Nephron progenitor cell (in vitro differentiated cells): ENCODE data around the gene EDEM3.

ENCODE experiments used
- DNase-seq: peaks from one replicate; pipeline ENCODE4 v3.0.0; 2021
- H3K27ac Mint-ChIP-seq: 2 replicates; pipeline ENCODE4 v1.8.0; 2021; ENCODE audit warnings: mild to moderate bottlenecking, moderate library complexity, mixed read lengths
- H3K27me3 Mint-ChIP-seq: 2 replicates; pipeline ENCODE4 v1.8.0; 2021; ENCODE audit warnings: mild to moderate bottlenecking, low read depth, mixed read lengths; ENCODE audit not compliant: poor library complexity
- H3K36me3 Mint-ChIP-seq: 2 replicates; pipeline ENCODE4 v1.8.0; 2021; ENCODE audit warnings: low read depth, mixed read lengths
- H3K4me1 Mint-ChIP-seq: 2 replicates; pipeline ENCODE4 v1.8.0; 2021; ENCODE audit warnings: mixed read lengths
- H3K4me3 Mint-ChIP-seq: 2 replicates; pipeline ENCODE4 v1.8.0; 2021; ENCODE audit warnings: mild to moderate bottlenecking, moderate library complexity, mixed read lengths
- H3K9me3 Mint-ChIP-seq: 2 replicates; pipeline ENCODE4 v1.8.0; 2021; ENCODE audit warnings: mild to moderate bottlenecking, moderate library complexity, mixed read lengths
- CTCF ChIP-seq: fragments of 200-600 bp; sonication (generic); IDR thresholded peaks from 2 replicates; pipeline ENCODE4 v1.5.0; 2021; ENCODE audit warnings: antibody characterized with exemption

Gene EDEM3

DNA sequence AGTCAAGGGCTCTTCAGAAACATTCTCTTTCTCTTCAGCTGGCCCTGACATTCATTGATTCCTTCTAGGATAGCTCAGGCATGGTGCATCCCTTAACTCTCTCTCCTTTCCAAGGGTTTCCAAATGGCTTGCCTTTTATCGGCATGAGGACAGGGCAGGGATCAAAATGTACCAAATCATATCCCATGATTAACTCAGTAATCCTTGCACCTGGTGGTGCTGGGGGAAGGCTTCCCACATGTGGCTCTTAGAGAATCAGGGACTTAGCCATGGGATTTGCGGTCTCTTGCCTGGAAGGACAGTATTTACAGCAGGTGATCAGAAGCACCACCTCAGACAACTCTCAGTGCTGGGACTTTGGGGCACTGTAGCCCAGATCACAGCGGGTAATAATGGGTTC lies 46.2 kb upstream of the EDEM3 start:
- H3K4me1 Mint-ChIP-seq = peaks cover 5% of the 10 kb centered on the region
- H3K9me3 Mint-ChIP-seq = no peaks in the 10 kb centered on the region

GRCh38 chr1:184793967-184794366 lies 39.3 kb upstream of the EDEM3 start:
- Mint-ChIP-seq H3K4me1 (no peaks in the 10 kb centered on the region), H3K4me3 (no peak overlapping the region), H3K36me3 (no peaks in the 10 kb centered on the region), H3K9me3 (no peaks in the 10 kb centered on the region), H3K27me3 (peaks cover 3% of the 10 kb centered on the region), H3K27ac (no peak overlapping the region)
- TF ChIP-seq CTCF = no peak
- no peak for DNase-seq

More for the DNA sequence above, 46.2 kb upstream of the EDEM3 start:
- H3K27ac Mint-ChIP-seq = no peak overlapping the region
- peaks cover 13% of the 10 kb centered on the region for H3K27me3 Mint-ChIP-seq
- TF ChIP-seq CTCF = no peak
- no peaks in the 10 kb centered on the region for H3K36me3 Mint-ChIP-seq
- H3K4me3 Mint-ChIP-seq = no peak overlapping the region
- no peak for DNase-seq

DNA sequence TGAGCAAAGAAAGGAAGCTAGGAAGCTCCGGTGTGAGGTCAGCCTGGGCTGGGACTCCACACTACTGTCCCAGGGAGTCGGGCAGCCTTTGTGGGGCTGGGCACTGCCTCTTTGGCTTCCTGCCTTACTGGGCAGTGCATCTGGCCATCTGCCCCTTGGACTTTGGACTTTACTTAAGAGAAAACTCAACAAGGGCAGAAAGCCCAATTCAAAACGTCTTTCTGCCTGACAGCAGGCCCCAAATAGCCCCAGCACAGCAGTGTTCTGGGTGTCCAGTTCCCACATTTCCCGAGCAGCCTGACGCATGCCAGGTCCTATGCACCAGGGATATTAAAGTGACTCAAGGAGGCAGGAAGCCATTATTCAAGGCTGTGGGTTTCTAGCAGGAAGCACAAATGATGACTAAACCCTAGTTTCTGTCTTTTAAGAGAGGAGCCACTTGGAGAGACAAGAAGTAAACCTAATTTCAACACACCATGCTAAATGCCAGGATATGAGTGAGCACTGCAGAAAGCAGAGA lies 37.9 kb upstream of the EDEM3 start:
- Mint-ChIP-seq H3K4me1 (no peaks in the 10 kb centered on the region), H3K27ac (peak overlapping the region; percentile 32), H3K4me3 (no peak overlapping the region), H3K36me3 (no peaks in the 10 kb centered on the region), H3K9me3 (no peaks in the 10 kb centered on the region), H3K27me3 (peaks cover 11% of the 10 kb centered on the region)
- DNase-seq = no peak
- TF ChIP-seq CTCF = no peak

DNA sequence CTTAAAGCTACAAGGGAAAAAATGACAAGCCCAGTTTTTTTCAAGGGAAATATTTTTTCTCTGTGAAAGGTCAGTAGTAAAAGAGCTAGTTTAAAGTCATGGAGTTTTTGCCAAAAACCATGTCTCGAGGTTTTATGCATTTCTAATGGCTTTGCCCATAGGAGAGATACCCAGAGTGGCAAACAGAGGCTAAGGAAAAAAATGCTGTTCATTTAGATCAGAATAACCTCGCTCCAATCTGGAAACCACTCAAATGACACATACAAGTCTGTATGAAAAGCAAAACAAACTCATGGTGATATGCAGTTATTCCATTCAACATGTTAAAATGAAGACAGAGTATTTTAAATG lies 36.9 kb upstream of the EDEM3 start:
- Mint-ChIP-seq H3K4me3 (no peak overlapping the region), H3K4me1 (no peaks in the 10 kb centered on the region), H3K27ac (no peak overlapping the region), H3K9me3 (no peaks in the 10 kb centered on the region), H3K36me3 (no peaks in the 10 kb centered on the region), H3K27me3 (peaks cover 11% of the 10 kb centered on the region)
- no peak for DNase-seq
- TF ChIP-seq CTCF = no peak

- Mint-ChIP-seq H3K9me3 (no peaks in the 10 kb centered on the region), H3K4me3 (no peak overlapping the region), H3K4me1 (no peaks in the 10 kb centered on the region)
Measured at GRCh38 chr1:184790642-184791549, 36.2 kb upstream of the EDEM3 start.

More at GRCh38 chr1:184790642-184791549, 36.2 kb upstream of the EDEM3 start:
- H3K27ac Mint-ChIP-seq = no peak overlapping the region
- DNase-seq = no peak
- no peak for TF ChIP-seq CTCF
- no peaks in the 10 kb centered on the region for H3K36me3 Mint-ChIP-seq
- peaks cover 11% of the 10 kb centered on the region for H3K27me3 Mint-ChIP-seq
